HG03139 (cell line): ENCODE data around the gene LRMDA.
"Not testable (repeated sequence)": the region's sequence is repeated elsewhere in the genome, so short reads cannot be mapped to it uniquely, and the experiment has no call there.

Source experiments
- ATAC-seq: cut with Tn5 transposase; IDR thresholded peaks from one replicate; pipeline ENCODE4 v1.9.1; 2021; ENCODE audit not compliant: unreplicated experiment

LRMDA gene

DNA sequence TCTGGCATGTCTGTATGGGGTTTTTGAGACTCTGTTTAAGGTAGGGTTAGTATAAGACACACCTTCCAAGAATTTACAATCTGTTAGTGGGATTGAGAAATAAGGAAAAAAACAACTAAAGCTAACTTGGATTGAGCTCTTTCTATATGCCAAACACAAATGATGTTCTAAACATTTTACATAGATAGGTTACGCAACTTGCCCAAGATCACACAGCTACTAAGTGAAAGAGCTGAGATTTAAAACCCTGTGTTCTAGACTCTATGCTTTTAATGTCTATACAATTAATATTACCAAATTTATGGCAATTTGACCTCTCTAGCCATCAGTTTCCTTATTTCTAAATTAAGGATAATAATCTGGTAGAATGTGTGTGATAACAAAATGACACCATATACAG is 1056.2 kb downstream of the LRMDA start:
- ATAC-seq, result no peak

DNA sequence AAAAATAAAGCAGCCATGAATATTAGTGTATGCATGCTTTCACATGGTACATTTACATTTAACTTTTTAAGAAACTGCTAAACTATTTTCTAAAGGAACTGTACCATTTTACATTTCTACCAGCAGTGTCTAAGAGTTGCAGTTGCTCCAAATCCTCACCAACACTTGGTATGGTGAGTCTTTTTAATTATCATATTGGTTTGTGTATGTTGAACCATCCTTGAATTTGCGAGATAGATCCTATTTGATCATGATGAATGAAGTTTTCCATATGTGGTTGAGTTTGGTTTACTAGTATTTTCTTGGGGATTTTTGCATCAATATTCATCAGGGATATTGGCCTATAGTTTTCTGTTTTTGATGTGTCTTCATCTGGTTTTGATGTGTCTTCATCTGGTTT is 1057.2 kb downstream of the LRMDA start:
- no peak for ATAC-seq

DNA sequence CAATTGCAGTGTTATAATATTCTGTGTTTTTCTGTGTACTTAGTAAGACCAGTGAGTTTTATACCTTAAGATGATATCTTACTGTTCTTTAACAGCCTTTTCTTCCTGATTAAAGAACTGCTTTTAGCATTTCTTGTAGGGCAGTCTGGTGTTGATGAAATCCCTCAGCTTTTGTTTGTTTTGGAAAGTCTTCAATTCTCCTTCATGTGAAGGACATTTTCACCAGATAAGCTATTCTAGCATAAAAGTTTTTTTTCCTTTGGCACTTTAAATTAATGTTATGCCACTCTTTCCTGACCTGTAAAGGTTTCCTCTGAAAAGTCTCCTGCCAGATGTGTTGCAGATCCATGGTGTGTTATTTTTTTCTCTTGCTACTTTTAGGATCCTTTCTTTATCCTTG is 1059.8 kb downstream of the LRMDA start:
- ATAC-seq, result no peak

DNA sequence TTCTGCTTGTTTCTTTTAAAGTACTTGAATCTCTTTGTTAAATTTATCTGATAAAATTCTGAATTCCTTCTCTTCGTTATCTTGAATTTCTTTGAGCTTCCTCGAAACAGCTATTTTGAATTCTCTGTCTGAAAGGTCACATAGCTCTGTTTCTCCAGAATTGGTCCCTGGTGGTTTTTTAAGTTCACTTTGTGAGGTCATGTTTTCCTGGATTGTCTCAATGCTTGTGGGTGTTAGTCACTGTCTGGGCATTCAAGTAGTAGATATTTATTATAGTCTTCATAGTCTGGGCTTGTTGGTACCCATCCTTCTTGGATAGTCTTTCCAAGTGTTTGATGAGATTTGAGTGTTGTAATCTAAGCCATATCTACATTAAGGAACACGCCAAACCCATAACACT is 1060.6 kb downstream of the LRMDA start:
- no peak for ATAC-seq

DNA sequence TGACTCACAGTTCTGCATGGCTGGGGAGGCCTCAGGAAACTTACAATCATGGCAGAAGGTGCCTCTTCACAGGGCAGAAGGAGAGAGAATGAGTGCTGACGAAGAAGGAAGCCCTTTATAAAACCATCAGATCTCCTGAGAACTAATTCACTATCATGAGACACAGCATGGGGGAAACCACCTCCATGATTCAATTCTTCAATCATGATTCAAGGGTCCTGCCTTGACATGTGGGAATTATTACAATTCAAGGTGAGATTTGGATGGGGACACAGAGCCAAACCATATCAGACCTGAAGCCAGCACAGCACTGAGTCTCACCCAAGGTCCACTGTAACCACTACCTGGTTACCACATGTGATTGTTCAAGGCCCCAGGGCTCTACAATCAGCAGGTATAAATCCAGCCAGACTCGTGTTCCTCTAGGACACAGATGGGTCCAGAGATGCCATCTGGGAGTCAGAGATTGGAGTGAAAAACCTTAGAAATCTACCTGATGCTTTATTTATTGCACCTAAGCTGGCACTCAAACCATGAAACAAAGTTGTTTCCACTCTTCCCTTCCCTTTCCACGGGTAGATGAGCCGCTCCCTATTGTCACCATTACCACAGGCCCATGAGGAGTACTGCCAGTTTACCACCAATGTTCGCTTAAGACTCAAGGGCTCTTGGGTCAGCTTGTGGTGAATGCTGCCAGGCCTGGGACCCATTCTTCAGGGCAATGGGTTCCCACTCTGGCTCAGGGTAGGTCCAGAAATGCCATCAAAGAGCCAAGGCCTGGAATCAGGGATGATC is 1061.5 kb downstream of the LRMDA start:
- no peak for ATAC-seq

DNA sequence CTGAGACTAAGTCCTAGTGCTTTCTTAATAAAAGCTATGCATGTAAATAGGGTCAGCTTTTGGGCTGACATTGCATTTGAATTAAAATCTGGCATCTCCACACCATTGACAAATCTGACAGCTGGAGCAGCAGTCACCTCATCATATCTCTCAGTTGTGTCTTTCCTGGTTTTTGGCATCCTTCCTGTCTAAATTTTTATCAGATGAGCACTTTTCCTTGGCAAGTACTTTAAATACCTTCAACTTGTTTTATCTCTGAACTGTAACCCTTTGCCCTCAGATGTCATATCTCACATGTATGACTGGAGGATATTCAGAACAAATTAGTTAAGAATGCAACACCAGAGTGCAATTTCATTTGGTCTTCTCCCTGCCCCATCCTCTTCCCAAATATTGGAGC is 1066.2 kb downstream of the LRMDA start:
- no peak for ATAC-seq

DNA sequence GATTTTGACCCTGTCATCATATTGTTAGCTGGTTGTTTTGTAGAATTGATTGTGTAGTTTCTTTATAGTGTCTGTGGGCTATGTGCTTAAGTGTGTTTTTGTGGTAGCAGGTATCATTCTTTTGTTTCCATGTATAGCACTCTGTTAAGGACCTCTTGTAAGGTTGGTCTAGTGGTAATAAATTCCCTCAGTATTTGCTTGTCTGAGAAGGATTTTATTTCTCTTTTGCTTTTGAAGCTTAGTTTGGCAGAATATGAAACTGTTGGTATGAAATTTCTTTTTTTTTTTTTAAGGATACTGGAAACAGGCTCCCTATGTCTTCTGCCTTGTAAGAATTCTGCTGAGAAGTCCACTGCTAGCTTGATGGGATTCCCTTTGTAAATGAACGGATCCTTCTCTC is 1073.4 kb downstream of the LRMDA start:
- no peak for ATAC-seq

DNA sequence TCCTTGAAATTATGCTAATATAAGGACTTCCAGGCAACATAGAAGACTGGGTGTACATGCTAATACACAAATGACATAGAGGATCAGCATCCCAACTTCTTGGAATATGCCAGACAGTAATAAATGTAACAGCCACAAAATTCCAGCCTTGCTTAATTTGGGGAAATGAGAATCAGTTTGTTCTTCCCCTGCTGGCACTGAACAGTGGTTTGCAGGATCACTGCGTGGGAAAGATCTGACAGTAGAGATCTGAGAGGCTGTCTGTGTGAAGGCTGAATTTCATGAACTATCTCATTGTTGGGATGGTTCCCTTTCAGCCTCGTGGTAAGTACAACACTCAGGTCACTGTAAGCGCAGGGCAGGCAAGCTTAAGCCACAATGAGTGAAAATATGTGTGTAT is 1078.0 kb downstream of the LRMDA start:
- no peak for ATAC-seq

DNA sequence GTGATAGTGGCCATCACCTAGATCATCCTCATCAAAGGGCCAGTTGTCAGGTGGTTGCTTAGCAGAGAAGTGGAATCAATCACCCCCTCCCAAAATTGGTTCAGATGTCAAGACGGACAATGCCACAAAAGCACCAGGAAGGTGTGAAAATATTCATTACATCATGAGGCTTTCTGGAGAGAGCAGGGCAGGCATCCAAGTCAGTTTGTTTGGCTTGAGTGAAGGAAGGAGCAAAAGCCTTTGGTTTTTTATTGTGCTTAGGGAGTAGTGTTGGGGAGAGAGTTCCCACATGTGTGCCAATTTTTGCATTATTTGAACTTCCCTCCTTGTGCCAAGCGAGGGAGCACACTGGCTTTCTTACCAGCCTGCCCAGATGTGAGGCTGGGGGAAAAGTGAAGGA is 1082.9 kb downstream of the LRMDA start:
- ATAC-seq, result no peak

DNA sequence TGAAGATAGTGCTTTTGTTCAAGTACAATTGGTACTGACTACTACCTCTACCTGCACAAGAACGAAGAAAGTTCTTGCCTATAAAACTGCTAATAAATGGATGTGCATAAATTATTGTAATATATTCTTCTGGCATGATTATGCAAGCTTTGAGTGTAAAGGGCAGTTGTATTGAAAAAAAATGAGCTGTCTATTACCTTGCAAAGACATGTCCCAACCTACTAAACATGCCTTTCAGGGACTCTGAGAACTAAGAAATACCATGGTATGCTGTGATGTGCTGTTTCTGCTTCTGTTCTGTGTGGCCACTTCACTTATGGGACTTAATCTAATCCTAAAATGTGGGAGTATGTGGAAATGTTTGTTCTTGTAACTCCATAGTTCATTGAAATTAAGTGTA is 1083.4 kb downstream of the LRMDA start:
- no peak for ATAC-seq

DNA sequence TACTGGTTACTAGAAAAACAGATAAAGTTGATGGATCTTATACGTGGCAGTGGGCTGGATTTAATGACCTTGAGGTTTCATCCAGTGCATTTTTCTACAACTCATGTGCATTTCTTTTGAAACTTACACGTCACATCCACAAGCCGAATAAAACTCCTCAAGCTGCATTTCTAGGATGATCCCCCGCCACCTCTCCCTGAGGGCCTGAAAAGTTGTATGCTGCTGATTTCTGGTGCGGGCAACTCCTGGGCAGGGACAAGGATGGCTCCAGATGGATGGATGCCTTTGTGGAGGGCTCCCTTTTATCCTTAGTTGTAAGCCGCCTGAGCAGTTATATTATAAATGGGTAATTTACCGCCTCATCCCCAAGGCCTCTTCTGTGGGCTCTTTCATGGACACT is 1091.1 kb downstream of the LRMDA start:
- ATAC-seq, result no peak

DNA sequence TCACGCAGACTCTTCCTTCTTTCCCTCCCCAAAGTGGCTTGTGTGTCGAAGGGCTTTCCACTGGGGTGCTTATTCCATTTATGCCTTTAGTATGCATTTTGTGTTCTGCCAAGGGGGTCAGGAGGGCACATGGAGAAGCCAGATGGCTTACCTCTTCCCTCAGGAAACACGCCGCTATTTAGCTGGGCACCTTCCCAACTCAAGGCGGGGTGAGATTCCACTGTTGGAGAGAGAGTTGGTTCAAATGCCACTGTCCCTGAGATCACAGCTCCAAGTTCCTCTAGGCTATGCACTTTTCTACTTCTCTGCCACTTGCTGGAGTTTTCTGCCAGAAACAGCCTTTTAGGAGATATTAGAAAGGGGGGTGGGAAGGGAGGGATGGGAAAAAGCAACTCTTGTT is 1091.8 kb downstream of the LRMDA start:
- ATAC-seq, result no peak

DNA sequence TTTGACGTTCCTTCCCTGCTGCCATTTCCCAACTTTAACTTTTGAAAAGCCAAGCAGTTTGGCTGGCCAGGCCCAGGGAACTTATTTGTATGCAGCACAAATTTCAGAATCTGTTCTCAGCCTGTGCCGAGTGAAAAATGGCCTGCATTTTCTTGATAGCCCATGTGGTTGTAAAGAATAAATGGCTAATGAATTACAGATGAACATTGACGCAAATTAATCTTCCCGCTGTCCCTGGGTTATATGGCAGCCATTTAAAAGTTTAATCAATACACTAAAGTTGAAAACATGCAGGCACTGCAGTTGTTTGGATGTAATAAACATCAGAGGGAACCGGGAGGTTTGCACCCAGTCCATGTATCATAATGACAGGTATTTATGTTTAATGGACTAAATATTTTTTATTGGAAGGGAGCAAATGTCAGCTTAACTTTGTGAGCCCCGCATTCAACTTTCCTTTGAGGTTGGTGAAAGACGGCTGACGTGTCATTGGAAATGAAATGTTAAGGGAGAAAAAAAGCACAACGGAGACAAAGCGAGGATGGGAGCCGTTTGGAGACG is 1092.4 kb downstream of the LRMDA start:
- ATAC-seq, result no peak

DNA sequence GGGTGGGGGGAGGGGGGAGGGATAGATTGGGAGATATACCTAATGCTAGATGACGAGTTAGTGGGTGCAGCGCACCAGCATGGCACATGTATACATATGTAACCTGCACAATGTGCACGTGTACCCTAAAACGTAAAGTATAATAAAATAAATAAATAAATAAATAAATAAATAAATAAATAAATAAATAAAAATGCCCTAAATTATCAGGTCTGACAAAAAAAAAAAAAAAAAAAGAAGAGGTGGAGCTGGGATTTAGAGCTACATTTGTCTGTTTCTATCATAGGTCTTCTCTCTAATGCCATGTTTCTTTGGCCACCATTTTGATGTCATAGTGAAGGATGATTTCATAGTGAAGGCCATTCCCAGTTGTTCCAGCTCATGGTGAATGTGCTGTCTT is 1095.4 kb downstream of the LRMDA start:
- not testable (repeated sequence) for ATAC-seq

DNA sequence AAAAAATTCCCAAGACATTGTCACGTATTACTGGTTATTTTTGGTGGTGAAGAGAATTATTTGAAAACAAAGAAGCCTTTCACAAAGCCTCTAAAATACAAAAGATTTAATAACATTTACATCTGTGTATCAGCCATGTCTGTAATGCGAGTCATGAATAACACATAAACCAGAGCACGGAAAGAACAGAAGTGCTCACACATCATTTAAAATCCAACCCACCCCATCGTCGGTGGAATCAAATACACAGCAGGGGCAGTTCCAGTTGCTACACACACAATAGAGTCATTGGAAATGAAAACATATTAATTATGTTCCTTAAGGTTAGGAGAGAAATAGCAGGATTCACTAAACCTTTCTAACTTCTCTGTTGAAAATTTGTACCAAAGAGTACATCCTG is 1108.9 kb downstream of the LRMDA start:
- ATAC-seq, result no peak

DNA sequence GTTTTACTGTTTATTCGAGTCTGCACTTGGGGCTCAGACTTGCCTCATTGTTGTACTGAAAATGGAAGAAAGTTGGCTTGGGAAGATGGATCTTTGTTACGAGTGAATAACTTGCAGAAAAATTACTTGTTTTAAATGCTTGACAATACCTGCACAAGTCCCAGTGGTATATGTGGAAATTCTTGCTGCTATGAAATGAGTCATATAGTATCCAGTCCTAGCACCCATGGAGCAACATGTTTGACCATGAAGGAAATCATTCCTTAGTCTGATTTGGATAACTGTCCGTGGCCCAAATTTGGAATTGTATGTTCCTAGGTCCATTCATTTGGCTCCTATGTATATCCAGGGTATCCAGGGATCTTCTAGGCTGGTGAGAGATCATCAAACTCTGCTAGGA is 1109.4 kb downstream of the LRMDA start:
- no peak for ATAC-seq

DNA sequence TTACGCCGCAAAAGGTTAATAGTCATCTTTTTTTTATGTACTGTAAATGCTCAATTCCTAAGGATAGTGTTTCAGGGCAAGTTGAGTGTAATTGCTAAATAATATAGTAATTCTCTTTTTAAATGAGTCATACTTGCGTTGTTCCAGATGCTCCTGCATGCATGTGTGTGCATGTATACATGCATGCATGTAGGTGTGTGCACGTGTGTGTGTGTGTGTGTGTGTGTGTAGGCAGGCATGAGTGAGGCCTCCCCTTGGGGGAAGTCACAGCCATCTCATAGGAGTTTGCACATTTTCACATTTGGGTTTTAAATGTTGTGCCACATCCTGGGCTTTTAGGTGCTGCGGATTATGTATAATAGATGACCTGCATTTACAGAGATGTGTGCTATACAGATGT is 1110.4 kb downstream of the LRMDA start:
- ATAC-seq, result no peak

DNA sequence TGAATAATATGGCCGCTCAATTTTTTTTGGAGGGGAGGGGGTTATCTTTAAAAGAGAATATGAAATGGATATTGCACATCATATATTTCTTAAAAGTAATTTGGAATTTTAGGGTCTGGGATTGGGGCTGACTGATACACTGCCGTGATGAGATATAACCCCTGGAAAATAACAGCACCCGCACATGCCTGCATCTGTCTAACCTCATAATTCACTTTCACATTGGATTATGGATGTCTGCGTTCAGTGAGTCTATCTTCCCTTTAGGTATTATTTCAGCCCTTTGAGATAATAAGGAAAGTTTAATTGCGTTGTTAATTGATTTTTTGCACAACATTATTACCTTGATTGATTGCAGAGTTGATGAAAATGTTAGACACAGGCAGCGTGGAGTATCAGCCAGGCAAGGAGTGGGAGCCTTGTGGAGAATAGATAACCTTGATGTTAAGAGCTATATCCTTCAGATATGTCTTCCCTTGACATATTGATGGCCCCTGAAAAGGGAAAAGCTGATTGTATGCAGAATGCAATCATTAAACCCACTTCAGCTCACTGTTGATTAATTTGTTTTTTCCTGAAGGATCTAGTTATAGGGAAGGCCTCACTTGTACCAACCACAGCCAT is 1111.0 kb downstream of the LRMDA start:
- ATAC-seq, result no peak

DNA sequence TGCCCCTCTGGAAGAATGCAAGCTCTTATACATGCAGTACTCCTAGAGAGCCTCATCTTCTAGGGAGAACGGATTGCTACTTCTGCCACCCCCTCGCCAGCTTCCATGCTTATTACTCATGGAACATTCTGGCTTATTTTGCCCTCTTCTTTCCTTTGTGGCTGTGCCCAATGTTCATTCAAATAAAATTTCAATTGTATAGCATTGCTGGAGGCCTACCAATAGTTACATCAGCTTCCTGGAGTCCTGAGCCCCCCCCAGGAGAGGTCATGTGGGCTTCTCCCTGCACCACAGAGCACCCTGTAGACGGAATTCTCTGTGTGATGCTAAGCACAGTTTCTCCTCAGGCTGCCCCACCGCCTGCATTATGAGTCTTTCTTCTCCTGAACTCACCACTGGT is 1112.2 kb downstream of the LRMDA start:
- no peak for ATAC-seq

DNA sequence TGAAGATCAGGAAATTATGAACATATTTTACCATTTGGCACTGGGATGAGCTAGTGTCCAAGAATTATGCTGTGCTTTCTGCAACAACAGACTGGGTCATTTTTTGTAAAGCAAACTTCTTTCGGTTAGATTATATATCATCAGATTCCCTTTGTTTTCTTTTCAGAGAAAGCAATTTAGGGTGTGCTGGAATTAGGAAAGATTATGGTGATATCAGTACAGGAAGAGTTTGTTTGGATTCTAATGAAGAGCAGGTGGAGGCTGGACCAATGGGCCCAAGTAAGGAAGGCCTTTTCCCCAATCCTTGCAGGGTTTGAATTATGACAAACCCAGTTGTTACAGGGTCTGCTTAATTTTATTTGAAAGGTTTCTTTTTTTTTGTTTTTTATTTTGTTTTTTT is 1113.4 kb downstream of the LRMDA start:
- no peak for ATAC-seq

DNA sequence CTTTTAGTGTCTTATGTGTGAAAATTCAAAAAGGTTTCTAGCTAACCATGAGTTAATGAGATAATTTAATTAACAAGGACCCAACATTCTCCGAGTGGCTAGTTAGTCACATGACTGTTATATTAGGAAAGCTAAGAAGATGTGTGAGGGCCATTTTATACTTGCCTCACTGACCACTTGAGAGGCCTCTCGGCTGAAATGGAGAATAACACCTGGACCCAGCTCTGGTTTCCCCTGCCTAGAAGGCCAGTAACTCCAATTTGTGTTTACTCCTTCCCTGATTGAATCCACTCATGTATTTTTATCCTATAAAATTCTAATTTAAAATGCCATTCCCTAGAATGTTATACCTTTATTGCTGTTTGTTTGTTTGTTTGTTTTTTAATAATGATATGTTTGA is 1115.0 kb downstream of the LRMDA start:
- no peak for ATAC-seq

DNA sequence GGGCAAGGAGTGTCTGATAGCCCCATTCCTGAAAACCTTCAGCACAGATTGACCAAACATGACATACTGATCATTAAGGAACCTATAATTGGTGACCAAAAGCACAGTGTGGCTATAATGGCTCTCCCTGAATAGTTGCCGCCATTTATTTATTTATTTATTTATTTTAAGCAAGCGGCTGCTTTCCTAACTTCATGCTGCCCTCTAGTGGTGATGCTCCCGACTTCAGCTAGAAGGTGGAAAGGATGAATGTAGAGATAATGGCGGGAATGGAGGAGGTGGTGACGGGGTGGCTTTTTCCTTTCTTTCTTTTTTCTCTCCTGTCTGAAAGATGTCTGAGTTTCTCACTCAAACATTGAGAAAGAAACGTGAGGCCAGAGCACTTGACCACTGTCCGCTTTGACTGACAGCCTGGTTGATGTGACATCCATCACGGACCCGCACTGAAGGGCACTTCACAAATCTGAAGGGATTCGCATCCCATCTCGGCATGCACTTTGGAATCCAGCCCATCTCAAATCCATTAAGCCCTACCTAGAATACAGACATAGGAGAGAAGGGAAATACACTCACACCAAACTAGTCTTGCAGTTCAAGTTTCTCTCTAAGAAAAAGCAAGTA is 1116.0 kb downstream of the LRMDA start:
- ATAC-seq, result peak; percentile 67
